SHP77 (cell line): ENCODE measurements around the gene TBC1D1.

ENCODE experiments used
- DNase-seq, 2 experiments: peaks; one replicate each; lab custom pipeline; 2025; lab: John Stamatoyannopoulos, UW

Gene TBC1D1

GRCh38 chr4:37890801-37891259 lies at the start of gene TBC1D1:
TSS of gene TBC1D1 (plus strand) at chr4:37891084. CDS start at chr4:37902096, 11,012 bp downstream.
- DNase-seq, result no peak

GRCh38 chr4:37844204-37844603 lies 46.7 kb upstream of the TBC1D1 start:
- DNase-seq, result no peak

GRCh38 chr4:37845201-37845600 lies 45.7 kb upstream of the TBC1D1 start:
- no peak for DNase-seq

GRCh38 chr4:37847311-37847884 lies 43.5 kb upstream of the TBC1D1 start:
- no peak for DNase-seq

GRCh38 chr4:37852376-37852775 lies 38.5 kb upstream of the TBC1D1 start:
- no peak for DNase-seq

- DNase-seq, result no peak
Observed at GRCh38 chr4:37858112-37858511, 32.8 kb upstream of the TBC1D1 start.

- no peak for DNase-seq
Observed at GRCh38 chr4:37858872-37859271, 32.0 kb upstream of the TBC1D1 start.

GRCh38 chr4:37860266-37860665 lies 30.6 kb upstream of the TBC1D1 start:
- no peak for DNase-seq

- no peak for DNase-seq
Observed at GRCh38 chr4:37862961-37863360, 27.9 kb upstream of the TBC1D1 start.

GRCh38 chr4:37864786-37865185 lies 26.1 kb upstream of the TBC1D1 start:
- no peak for DNase-seq

GRCh38 chr4:37865450-37865849 lies 25.4 kb upstream of the TBC1D1 start:
- no peak for DNase-seq

- DNase-seq, result no peak
Observed at GRCh38 chr4:37867102-37867501, 23.8 kb upstream of the TBC1D1 start.

GRCh38 chr4:37868238-37868637 lies 22.6 kb upstream of the TBC1D1 start:
- DNase-seq, result no peak

- no peak for DNase-seq
Observed at GRCh38 chr4:37872310-37872988, 18.4 kb upstream of the TBC1D1 start.

GRCh38 chr4:37873386-37873785 lies 17.5 kb upstream of the TBC1D1 start:
- no peak for DNase-seq

- no peak for DNase-seq
Observed at GRCh38 chr4:37876156-37876555, 14.7 kb upstream of the TBC1D1 start.

- no peak for DNase-seq
Observed at GRCh38 chr4:37879365-37879764, 11.5 kb upstream of the TBC1D1 start.

GRCh38 chr4:37881811-37882210 lies 9.1 kb upstream of the TBC1D1 start:
- no peak for DNase-seq

- no peak for DNase-seq
Observed at GRCh38 chr4:37882665-37883296, 8.1 kb upstream of the TBC1D1 start.

- no peak for DNase-seq
Observed at GRCh38 chr4:37884855-37885487, 5.9 kb upstream of the TBC1D1 start.

GRCh38 chr4:37885496-37885895 lies 5.4 kb upstream of the TBC1D1 start:
- no peak for DNase-seq

GRCh38 chr4:37889849-37890800 lies 759 bp upstream of the TBC1D1 start:
- peak in 1 of 2 experiments; percentile 10 for DNase-seq
